Breast epithelium (tissue), 4 donors: Measurements from ENCODE around the gene RAMP3. TPM values are rescaled to one million over a fixed set of nuclear protein-coding genes. Genes with fewer than 3 reads are reported as not detected.
A peak's percentile ranks its signal among the peaks of the same experiment; 100 is the strongest.

Source experiments
- DNase-seq, 2 donors: peaks; one replicate each; pipeline ENCODE4 v3.0.0-alpha.2; 2019; ENCODE audit warnings: low spot score in 2 of 2
- H3K27ac ChIP-seq, 2 donors: fragments of 200-600 bp; sonication (generic) in 1 of 2; one replicate each; pipeline ENCODE4 v1.5.1; 2016 to 2019; ENCODE audit warnings: mild to moderate bottlenecking in 1 of 2
- H3K27me3 ChIP-seq, 2 donors: fragments of 200-600 bp; sonication (generic) in 1 of 2; one replicate each; pipeline versions ENCODE4 v1.5.1 to v1.6.0; 2017 to 2019; ENCODE audit warnings: control low read depth in 1 of 2, mild to moderate bottlenecking in 1 of 2
- H3K36me3 ChIP-seq: fragments of 200-600 bp; one replicate; pipeline ENCODE4 v1.5.1; 2019
- H3K4me1 ChIP-seq, 2 donors: fragments of 200-600 bp; sonication (generic); one replicate each; pipeline ENCODE4 v1.5.1; 2016 to 2019; ENCODE audit warnings: control low read depth in 1 of 2
- H3K4me3 ChIP-seq, 3 donors: fragments of 200-600 bp; sonication (generic); 1 replicate in 2 of 3; 2 replicates in 1 of 3; pipeline ENCODE4 v1.5.1; 2016 to 2019; ENCODE audit warnings: mild to moderate bottlenecking in 3 of 3, moderate library complexity in 2 of 3
- H3K9me3 ChIP-seq, 2 donors: fragments of 200-600 bp; sonication (generic) in 1 of 2; one replicate each; pipeline ENCODE4 v1.5.1; 2016 to 2019; ENCODE audit warnings: control low read depth in 1 of 2
- CTCF ChIP-seq, 3 donors: fragments of 450-650 bp; IDR thresholded peaks; one replicate each; pipeline ENCODE4 v1.5.1; 2016 to 2017; ENCODE audit warnings: antibody characterized with exemption in 3 of 3, mild to moderate bottlenecking in 3 of 3, moderate library complexity in 3 of 3
- POLR2A ChIP-seq: fragments of 450-650 bp; IDR thresholded peaks from one replicate; pipeline ENCODE4 v1.6.1; 2016; ENCODE audit warnings: antibody characterized with exemption, mild to moderate bottlenecking, moderate library complexity
- POLR2AphosphoS5 ChIP-seq, 3 donors: sonication (generic); formaldehyde crosslinking; IDR thresholded peaks; one replicate each; pipeline ENCODE4 v1.6.1; 2017; ENCODE audit warnings: antibody characterized with exemption in 3 of 3
- intact Hi-C: fragments of 100-400 bp; cut with DNase I; formaldehyde crosslinking; loops from one replicate; pipeline ENCODE4 v1.15.1; 2023; ENCODE audit warnings: low total_unique reads
- total RNA-seq, 3 donors: library from RNA; depleted of rRNA; stranded (reverse); fragments of >200 nt; gene quantifications; one replicate each; pipeline ENCODE4 v1.1.0, GENCODE V29; 2016

Gene RAMP3
- total RNA-seq, 3 donors from 2014 or later: 11.7 to 103 (median 76.8) TPM

GRCh38 chr7:45185028-45185863, 27.7 kb downstream of the RAMP3 start:
- DNase-seq: peak; percentile 7 to 14
- Histone ChIP-seq H3K36me3 (no peaks in the 10 kb centered on the region), H3K4me1 (no peaks in the 10 kb centered on the region), H3K4me3 (no peak overlapping the region), H3K27ac (no peak overlapping the region), H3K27me3 (no peaks in the 10 kb centered on the region), H3K9me3 (no peaks in the 10 kb centered on the region)
- TF ChIP-seq POLR2AphosphoS5 (IDR thresholded peaks at IDR 0.05) (no peak), CTCF (IDR thresholded peaks at IDR 0.05) (no peak), POLR2A (no peak)
- intact Hi-C loops: no loop called here

- intact Hi-C loops: no loop called here
- Histone ChIP-seq H3K36me3 (no peaks in the 10 kb centered on the region), H3K27ac (no peak overlapping the region), H3K27me3 (no peaks in the 10 kb centered on the region), H3K4me3 (no peak overlapping the region), H3K9me3 (no peaks in the 10 kb centered on the region), H3K4me1 (no peaks in the 10 kb centered on the region)
- no peak for DNase-seq
- TF ChIP-seq CTCF (IDR thresholded peaks at IDR 0.05) (no peak), POLR2AphosphoS5 (IDR thresholded peaks at IDR 0.05) (no peak), POLR2A (no peak)
These were observed 28.3 kb downstream of the RAMP3 start for GRCh38 chr7:45185864-45186250.

- intact Hi-C loops: no loop called here
- H3K27me3 ChIP-seq: no peaks in the 10 kb centered on the region
- peak in 1 of 2 donors; percentile 33 for DNase-seq
- H3K4me1 ChIP-seq: no peaks in the 10 kb centered on the region
- H3K36me3 ChIP-seq: no peaks in the 10 kb centered on the region
- H3K4me3 ChIP-seq: no peak overlapping the region
- TF ChIP-seq POLR2A (no peak), POLR2AphosphoS5 (IDR thresholded peaks at IDR 0.05) (no peak), CTCF (IDR thresholded peaks at IDR 0.05) (no peak)
- no peak overlapping the region for H3K27ac ChIP-seq
- no peaks in the 10 kb centered on the region for H3K9me3 ChIP-seq
These were observed 28.7 kb downstream of the RAMP3 start for GRCh38 chr7:45186261-45186813.

GRCh38 chr7:45187089-45187945, 29.7 kb downstream of the RAMP3 start:
- intact Hi-C loops: no loop called here
- H3K36me3 ChIP-seq: no peaks in the 10 kb centered on the region

More at GRCh38 chr7:45187089-45187945, 29.7 kb downstream of the RAMP3 start:
- Histone ChIP-seq H3K27ac (no peak overlapping the region), H3K27me3 (no peaks in the 10 kb centered on the region), H3K9me3 (no peaks in the 10 kb centered on the region), H3K4me3 (no peak overlapping the region), H3K4me1 (no peaks in the 10 kb centered on the region)
- TF ChIP-seq CTCF (IDR thresholded peaks at IDR 0.05) (no peak), POLR2A (no peak), POLR2AphosphoS5 (IDR thresholded peaks at IDR 0.05) (no peak)
- peak; percentile 10 to 19 for DNase-seq
